ENCODE measurements around the gene RECQL5.

DNA sequence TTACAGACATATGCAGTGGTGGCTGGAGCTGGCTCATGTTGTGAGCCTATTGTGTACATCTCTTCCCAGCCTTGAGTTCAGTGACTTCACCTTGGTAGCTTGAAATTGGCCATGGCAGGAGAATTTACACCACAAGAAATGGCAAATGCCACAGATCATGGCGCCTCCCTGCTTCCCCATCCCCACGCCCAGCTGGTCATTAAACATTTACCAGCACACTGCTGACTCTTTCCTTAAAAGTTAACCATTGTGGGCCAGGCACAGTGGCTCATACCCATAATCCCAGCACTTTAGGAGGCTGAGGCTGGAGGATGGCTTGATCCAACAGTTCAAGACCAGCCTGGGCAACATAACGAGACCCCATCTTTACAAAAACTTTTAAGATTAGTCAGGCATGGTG lies 31.7 kb upstream of the RECQL5 start:
- TF ChIP-seq, protein P1, sequence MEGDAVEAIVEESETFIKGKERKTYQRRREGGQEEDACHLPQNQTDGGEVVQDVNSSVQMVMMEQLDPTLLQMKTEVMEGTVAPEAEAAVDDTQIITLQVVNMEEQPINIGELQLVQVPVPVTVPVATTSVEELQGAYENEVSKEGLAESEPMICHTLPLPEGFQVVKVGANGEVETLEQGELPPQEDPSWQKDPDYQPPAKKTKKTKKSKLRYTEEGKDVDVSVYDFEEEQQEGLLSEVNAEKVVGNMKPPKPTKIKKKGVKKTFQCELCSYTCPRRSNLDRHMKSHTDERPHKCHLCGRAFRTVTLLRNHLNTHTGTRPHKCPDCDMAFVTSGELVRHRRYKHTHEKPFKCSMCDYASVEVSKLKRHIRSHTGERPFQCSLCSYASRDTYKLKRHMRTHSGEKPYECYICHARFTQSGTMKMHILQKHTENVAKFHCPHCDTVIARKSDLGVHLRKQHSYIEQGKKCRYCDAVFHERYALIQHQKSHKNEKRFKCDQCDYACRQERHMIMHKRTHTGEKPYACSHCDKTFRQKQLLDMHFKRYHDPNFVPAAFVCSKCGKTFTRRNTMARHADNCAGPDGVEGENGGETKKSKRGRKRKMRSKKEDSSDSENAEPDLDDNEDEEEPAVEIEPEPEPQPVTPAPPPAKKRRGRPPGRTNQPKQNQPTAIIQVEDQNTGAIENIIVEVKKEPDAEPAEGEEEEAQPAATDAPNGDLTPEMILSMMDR (IDR thresholded peaks at IDR 0.05) = no peak
- no peak for TF ChIP-seq EZH2phosphoT487 (IDR thresholded peaks at IDR 0.05)

Data from neural progenitor cell (in vitro differentiated cells).